Placental epithelial cell (primary cell): ENCODE results near the gene KRTAP3-2. TPM values are rescaled to one million over a fixed set of nuclear protein-coding genes. Genes with fewer than 3 reads are reported as not detected.

Source experiments
- small RNA-seq: library from RNA; depleted of rRNA; stranded (forward); fragments of <200 nt; gene quantifications from one replicate; pipeline ENCODE3, GENCODE V24; 2012
- total RNA-seq: library from RNA; depleted of rRNA; stranded (reverse); fragments of >200 nt; gene quantifications from 2 replicates; pipeline ENCODE4 v1.2.3, GENCODE V29; 2012

Gene KRTAP3-2
- total RNA-seq, result not detected in 2 replicates

DNA sequence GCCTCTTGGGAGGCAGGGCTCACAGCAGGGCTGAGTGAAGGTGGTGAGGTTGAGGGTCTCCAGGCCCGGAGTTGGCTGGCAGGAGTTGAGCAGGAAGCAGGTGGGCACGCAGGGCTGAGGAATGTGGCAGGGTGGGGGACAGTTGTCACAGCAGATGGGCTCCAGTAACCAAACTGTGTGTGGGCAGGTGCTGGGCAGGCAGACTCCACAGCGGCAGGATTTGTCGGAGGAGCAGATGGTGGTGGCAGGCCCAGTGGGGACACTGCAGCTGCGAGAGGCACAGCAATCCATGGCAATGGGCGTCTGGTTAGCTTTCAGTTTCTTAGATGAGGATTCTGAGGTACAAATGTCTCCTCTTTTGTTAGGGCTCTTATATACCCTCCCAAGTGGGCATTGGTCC lies at the start of gene KRTAP3-2:
Gene KRTAP3-2 (minus strand): TSS at position 344 of the 400 bp plus-strand sequence. CDS start 53 bp downstream, at position 291.

DNA sequence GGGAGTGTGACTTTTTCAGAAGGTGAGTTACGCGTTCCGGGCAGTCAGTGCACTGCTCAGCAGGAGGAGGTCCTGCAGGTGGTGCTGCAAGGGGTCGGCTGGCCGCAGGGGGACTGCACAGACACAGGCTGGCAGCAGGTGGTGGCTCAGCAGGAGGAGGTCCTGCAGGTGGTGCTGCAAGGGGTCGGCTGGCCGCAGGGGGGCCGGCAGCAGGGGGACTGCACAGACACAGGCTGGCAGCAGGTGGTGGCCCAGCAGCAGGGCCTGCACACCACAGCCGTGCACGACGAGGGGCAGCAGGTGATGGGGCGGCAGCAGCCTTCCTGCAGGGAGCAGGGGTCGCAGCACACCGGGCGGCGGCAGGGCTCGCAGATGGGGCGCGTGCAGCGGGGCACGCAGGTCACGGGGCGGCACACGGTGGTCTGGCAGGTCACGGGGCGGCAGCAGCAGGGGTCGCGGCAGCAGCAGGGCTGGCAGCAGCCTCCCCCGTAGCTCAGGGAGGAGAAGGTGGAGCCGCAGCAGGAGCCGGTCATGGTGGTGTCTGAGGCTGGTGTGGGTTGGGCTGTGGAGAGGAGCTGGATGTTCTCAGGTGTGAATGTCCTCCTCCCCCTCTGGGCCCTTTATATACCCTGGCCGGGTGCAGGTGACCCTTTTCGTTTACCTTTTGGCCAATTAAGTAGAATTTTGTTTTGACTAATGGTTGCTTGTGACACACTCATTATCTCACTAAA lies 47.2 kb upstream of the KRTAP3-2 start, which contains the start of gene KRTAP2-1:
Gene KRTAP2-1 (minus strand): TSS at position 582 of the 731 bp plus-strand sequence. CDS start 49 bp downstream, at position 533.

DNA sequence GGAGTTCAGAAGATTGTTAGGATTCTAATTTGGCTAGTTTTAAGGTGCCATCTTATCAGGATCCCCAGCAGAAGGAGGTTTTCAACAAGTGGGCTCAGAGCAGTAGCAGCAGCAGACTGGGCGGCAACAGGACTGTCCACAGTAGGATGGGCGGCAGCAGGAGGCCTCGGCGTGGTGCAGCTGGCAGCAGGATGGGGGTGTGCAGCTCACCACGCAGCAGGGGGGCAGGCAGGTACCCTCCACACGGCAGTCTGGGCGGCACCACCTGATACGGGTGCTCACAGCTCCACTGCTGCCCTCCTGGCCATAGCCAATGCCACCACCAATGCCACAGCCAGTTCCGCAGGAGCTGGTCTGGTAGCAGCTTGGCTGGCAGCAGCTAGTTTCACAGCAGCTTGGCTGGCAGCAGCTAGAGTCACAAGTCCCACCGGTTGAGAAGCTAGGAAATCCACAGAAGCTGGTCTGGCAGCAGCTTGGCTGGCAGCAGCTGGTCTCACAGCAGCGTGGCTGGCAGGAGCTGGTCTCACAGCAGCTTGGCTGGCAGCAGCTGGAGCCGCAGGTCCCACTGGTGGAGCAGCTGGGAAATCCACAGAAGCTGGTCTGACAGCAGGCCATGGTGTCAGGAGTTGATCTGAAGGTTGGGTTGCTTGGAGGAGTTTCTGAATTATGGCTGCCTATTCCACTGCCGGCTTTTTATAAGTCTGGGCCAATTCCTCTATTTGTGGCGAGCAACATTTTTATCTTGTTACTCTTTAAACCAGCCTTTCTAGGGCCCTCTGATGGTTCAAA lies 41.3 kb upstream of the KRTAP3-2 start, which contains the start of gene KRTAP1-1:
Gene KRTAP1-1 (minus strand): TSS at position 668 of the 789 bp plus-strand sequence. CDS start 53 bp downstream, at position 615.

DNA sequence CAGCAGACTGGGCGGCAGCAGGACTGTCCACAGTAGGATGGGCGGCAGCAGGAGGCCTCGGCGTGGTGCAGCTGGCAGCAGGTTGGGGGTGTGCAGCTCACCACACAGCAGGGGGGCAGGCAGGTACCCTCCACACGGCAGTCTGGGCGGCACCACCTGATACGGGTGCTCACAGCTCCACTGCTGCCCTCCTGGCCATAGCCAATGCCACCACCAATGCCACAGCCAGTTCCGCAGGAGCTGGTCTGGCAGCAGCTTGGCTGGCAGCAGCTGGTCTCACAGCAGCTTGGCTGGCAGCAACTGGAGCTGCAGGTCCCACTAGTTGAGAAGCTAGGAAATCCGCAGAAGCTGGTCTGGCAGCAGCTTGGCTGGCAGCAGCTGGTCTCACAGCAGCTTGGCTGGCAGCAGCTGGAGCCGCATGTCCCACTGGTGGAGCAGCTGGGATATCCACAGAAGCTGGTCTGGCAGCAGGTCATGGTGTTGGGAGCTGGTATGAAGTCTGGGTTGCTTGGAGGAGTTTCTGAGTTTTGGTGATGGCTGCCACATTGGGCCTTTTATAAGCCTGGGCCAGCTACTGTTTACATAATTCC lies 34.7 kb upstream of the KRTAP3-2 start, which contains the start of gene KRTAP1-3:
Gene KRTAP1-3 (minus strand): TSS at position 529 of the 590 bp plus-strand sequence. CDS start 53 bp downstream, at position 476.

DNA sequence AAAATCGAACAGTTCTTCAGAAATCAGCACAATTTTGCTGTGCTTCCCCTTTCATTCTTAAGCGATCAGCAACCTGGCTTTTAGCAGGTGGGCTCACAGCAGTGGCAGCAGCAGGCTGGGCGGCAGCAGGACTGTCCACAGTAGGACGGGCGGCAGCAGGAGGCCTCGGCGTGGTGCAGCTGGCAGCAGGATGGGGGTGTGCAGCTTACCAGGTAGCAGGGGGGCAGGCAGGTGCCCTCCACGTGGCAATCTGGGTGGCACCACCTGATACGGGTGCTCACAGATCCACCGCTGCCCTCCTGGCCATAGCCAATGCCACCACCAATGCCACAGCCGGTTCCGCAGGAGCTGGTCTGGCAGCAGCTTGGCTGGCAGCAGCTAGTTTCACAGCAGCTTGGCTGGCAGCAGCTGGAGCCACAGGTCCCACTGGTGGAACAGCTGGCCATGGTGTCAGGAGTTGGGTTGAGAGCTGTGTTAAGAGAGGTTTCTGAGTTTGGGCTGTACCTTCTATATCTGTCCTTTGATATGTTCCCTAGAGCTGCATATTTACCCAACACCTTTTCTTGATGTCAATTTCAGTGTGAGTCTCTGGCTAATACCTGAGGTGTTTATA lies 30.0 kb upstream of the KRTAP3-2 start, which contains the start of gene KRTAP1-4:
Gene KRTAP1-4 (minus strand): TSS at position 563 of the 613 bp plus-strand sequence. CDS start 117 bp downstream, at position 446.

DNA sequence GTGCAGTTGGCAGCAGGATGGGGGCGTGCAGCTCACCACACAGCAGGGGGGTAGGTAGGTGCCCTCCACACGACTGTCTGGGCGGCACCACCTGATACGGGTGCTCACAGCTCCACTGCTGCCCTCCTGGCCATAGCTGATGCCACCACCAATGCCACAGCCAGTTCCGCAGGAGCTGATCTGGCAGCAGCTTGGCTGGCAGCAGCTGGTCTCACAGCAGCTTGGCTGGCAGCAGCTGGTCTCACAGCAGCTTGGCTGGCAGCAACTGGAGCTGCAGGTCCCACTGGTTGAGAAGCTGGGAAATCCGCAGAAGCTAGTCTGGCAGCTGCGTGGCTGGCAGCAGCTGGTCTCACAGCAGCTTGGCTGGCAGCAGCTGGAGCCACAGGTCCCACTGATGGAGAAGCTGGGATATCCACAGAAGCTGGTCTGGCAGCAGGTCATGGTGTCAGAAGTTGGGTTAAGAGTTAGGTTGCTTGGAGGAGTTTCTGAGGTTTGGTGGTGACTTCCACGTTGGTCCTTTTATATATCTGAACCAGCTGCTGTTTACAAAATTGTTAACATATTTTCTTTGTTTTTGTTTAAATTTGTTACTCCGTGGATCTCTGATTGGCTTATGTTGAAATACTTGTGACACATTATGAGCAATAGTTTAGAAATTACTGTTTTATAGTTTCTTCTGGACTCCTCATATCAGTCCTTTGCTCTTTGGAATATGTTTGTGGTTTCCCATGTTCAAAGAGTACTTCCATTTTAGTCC lies 27.2 kb upstream of the KRTAP3-2 start, which contains the start of gene KRTAP1-5:
Gene KRTAP1-5 (minus strand): TSS at position 494 of the 757 bp plus-strand sequence. CDS start 53 bp downstream, at position 441.

DNA sequence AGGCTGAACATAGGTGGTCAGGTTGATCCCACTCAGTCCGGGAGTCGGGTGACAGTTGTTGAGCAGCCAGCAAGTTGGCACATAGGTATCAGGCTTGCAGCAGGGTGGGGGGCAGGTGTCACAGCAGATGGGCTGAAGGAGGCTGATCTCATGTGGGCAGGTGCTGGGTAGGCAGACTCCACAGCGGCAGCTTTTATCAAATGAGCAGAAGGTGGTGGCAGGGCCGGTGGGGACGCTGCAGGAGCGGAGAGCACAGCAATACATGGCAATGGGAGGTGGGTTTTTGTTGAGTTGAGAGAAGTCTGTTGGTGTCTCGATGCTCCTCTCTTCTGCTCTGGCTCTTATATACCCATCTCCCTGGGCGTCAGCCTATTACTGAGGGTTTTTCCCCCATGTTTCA lies 9.1 kb upstream of the KRTAP3-2 start, which contains the start of gene KRTAP3-1:
Gene KRTAP3-1 (minus strand): TSS at position 318 of the 400 bp plus-strand sequence. CDS start 54 bp downstream, at position 264.

DNA sequence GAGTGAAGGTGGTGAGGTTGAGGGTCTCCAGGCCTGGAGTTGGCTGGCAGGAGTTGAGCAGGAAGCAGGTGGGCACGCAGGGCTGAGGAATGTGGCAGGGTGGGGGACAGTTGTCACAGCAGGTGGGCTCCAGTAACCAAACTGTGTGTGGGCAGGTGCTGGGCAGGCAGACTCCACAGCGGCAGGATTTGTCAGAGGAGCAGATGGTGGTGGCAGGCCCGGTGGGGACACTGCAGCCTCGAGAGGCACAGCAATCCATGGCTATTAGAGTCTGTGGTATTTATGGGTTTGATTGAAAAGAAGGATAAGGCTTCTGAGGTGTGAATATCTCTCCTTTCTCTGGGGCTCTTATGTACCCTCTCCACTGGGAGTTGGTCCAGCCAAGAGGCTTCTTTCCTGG lies 5.9 kb downstream of the KRTAP3-2 start, which contains the start of gene KRTAP3-3:
Gene KRTAP3-3 (minus strand): TSS at position 326 of the 400 bp plus-strand sequence. CDS start 67 bp downstream, at position 259.

DNA sequence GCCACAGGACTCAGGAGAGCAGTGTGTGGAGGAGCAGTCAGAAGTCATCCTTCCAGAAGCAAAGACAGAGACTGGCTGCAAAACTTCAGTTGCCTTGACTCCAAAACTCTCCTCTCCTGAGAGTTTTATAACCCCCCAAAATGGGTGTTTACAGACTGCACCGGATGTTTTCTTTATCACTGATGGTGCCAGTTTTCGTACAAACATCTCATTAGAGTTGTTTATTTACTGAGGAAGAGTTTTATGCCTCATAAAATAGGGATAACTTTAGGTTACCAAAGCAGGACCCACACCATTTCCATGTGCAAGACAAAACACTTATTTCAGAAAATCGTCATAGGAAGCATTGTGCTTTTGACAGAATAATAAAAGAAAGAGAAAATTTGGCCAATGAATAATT lies 15.5 kb downstream of the KRTAP3-2 start, which contains the start of gene KRT40:
Gene KRT40 (minus strand): TSS at position 101 of the 400 bp plus-strand sequence. CDS start 53 bp downstream, at position 48.

DNA sequence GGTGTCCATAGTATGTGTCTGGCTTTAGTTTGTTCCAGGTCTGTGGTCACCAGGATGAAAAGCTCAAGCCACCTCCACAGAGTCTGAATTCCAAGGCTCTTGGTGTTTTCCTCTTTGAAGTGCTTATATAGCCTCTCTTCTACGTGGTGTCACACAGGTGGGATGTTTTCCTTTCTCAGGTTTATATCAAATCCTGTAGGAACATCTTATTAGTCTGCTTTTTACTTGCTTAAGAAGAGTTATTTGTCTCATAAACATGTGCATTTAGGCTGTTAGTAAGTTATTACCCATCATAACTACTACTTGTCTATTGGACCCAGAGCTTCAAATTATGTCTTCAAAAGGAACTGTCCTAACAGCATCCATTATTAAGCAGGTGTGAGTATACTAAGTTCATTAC lies 32.9 kb downstream of the KRTAP3-2 start, which contains the start of gene KRT39:
Gene KRT39 (minus strand): TSS at position 101 of the 400 bp plus-strand sequence. CDS start 92 bp downstream, at position 9.

Small RNA genes within 50 kb of the gene (small RNA-seq; reads per million reads assigned to genes)
- gene KRTAP3-4P, result not detected

Other genes starting within 250 kb of the KRTAP3-2 start
- not detected in 2 replicates for gene KRT25, start 244.6 kb downstream of the KRTAP3-2 start, total RNA-seq
- under 0.01 TPM in 1 of 2 replicates, not detected in the other for gene KRT26, start 227.7 kb downstream of the KRTAP3-2 start, total RNA-seq
- 0.79 TPM in 1 of 2 replicates, not detected in the other for gene KRT27, start 217.4 kb downstream of the KRTAP3-2 start, total RNA-seq
- gene KRT28, start 199.9 kb downstream of the KRTAP3-2 start, total RNA-seq, result not detected in 2 replicates
- 5.1 and 9.8 TPM in 2 replicates for gene KRT10, start 177.3 kb downstream of the KRTAP3-2 start, total RNA-seq
- gene KRT12, start 132.7 kb downstream of the KRTAP3-2 start, total RNA-seq, result not detected in 2 replicates
- gene KRT20, start 114.7 kb downstream of the KRTAP3-2 start, total RNA-seq, result not detected in 2 replicates
- 0.79 and 1.4 TPM in 2 replicates for gene KRT23, start 62.3 kb downstream of the KRTAP3-2 start, total RNA-seq
- gene KRT39, start 33.0 kb downstream of the KRTAP3-2 start, total RNA-seq, result not detected in 2 replicates
- not detected in 2 replicates for gene KRT40, start 15.6 kb downstream of the KRTAP3-2 start, total RNA-seq
- not detected in 2 replicates for gene KRTAP3-3, start 5.7 kb downstream of the KRTAP3-2 start, total RNA-seq
- gene KRTAP3-1, start 9.2 kb upstream of the KRTAP3-2 start, total RNA-seq, result not detected in 2 replicates
- gene KRTAP1-5, start 27.3 kb upstream of the KRTAP3-2 start, total RNA-seq, result not detected in 2 replicates
- not detected in 2 replicates for gene KRTAP1-4, start 30.3 kb upstream of the KRTAP3-2 start, total RNA-seq
- gene KRTAP1-3, start 35.0 kb upstream of the KRTAP3-2 start, total RNA-seq, result not detected in 2 replicates
- gene KRTAP1-1, start 41.5 kb upstream of the KRTAP3-2 start, total RNA-seq, result not detected in 2 replicates
- not detected in 2 replicates for gene KRTAP2-1, start 47.4 kb upstream of the KRTAP3-2 start, total RNA-seq
- gene KRTAP2-2, start 55.3 kb upstream of the KRTAP3-2 start, total RNA-seq, result not detected in 2 replicates
- gene KRTAP2-3, start 60.2 kb upstream of the KRTAP3-2 start, total RNA-seq, result 2.3 TPM in 1 of 2 replicates, not detected in the other
- gene KRTAP2-4, start 66.0 kb upstream of the KRTAP3-2 start, total RNA-seq, result not detected in 2 replicates
- gene KRTAP4-7, start 84.2 kb upstream of the KRTAP3-2 start, total RNA-seq, result not detected in 2 replicates
- not detected in 2 replicates for gene KRTAP4-8, start 98.2 kb upstream of the KRTAP3-2 start, total RNA-seq
- not detected in 2 replicates for gene KRTAP4-16, start 102.3 kb upstream of the KRTAP3-2 start, total RNA-seq
- not detected in 2 replicates for gene KRTAP4-9, start 105.5 kb upstream of the KRTAP3-2 start, total RNA-seq
- not detected in 2 replicates for gene KRTAP4-11, start 118.5 kb upstream of the KRTAP3-2 start, total RNA-seq
- not detected in 2 replicates for gene KRTAP4-12, start 124.3 kb upstream of the KRTAP3-2 start, total RNA-seq
- not detected in 2 replicates for gene KRTAP4-6, start 140.6 kb upstream of the KRTAP3-2 start, total RNA-seq
- gene KRTAP4-5, start 149.9 kb upstream of the KRTAP3-2 start, total RNA-seq, result not detected in 2 replicates
- not detected in 2 replicates for gene KRTAP4-4, start 160.8 kb upstream of the KRTAP3-2 start, total RNA-seq
- not detected in 2 replicates for gene KRTAP4-3, start 168.3 kb upstream of the KRTAP3-2 start, total RNA-seq
- not detected in 2 replicates for gene KRTAP4-2, start 178.3 kb upstream of the KRTAP3-2 start, total RNA-seq
- not detected in 2 replicates for gene KRTAP4-1, start 185.0 kb upstream of the KRTAP3-2 start, total RNA-seq
- not detected in 2 replicates for gene KRTAP9-1, start 190.0 kb upstream of the KRTAP3-2 start, total RNA-seq
- gene KRTAP9-2, start 226.7 kb upstream of the KRTAP3-2 start, total RNA-seq, result not detected in 2 replicates
- gene KRTAP9-3, start 232.5 kb upstream of the KRTAP3-2 start, total RNA-seq, result not detected in 2 replicates
- gene KRTAP9-8, start 238.1 kb upstream of the KRTAP3-2 start, total RNA-seq, result not detected in 2 replicates
- gene KRTAP9-4, start 249.8 kb upstream of the KRTAP3-2 start, total RNA-seq, result not detected in 2 replicates